Natural killer cell (primary cell): ENCODE results near the gene CFAP57. TPM values are rescaled to one million over a fixed set of nuclear protein-coding genes. Genes with fewer than 3 reads are reported as not detected.

Source experiments
- ATAC-seq, 3 donors: fragments of 150-1000 bp in 2 of 3; fragments of 200-7000 bp in 1 of 3; cut with Tn5 transposase; 1 replicate in 1 of 3; 2 replicates in 2 of 3; pipeline ENCODE4 v1.10.0; 2021; ENCODE audit warnings: mild to moderate bottlenecking in 2 of 3, moderate library complexity in 2 of 3
- DNase-seq, 2 donors: peaks; one replicate each; pipeline versions ENCODE4 v3.0.0 to v3.0.0-alpha.2; 2013 to 2021; ENCODE audit warnings: mixed read lengths in 1 of 2
- H3K27ac ChIP-seq: one replicate; pipeline ENCODE4 v1.5.1; 2013; ENCODE audit warnings: mild to moderate bottlenecking, low read length
- H3K27me3 ChIP-seq: one replicate; pipeline ENCODE4 v1.6.1; 2013; ENCODE audit warnings: low read length; ENCODE audit not compliant: control insufficient read depth, insufficient read depth
- H3K36me3 ChIP-seq: one replicate; pipeline ENCODE4 v1.6.1; 2013; ENCODE audit warnings: low read length; ENCODE audit not compliant: control insufficient read depth, insufficient read depth
- H3K4me1 ChIP-seq: one replicate; pipeline ENCODE4 v1.6.1; 2013; ENCODE audit warnings: low read length; ENCODE audit not compliant: control insufficient read depth, insufficient read depth
- H3K4me3 ChIP-seq: one replicate; pipeline ENCODE4 v1.5.1; 2013; ENCODE audit warnings: low read length
- H3K9me3 ChIP-seq: one replicate; pipeline ENCODE4 v1.6.1; 2013; ENCODE audit warnings: low read length; ENCODE audit not compliant: control insufficient read depth, insufficient read depth
- H3K27ac Mint-ChIP-seq, 2 donors: one replicate each; pipeline ENCODE4 v1.8.0; 2022; ENCODE audit warnings: mild to moderate bottlenecking in 2 of 2, mixed read lengths in 2 of 2, moderate library complexity in 1 of 2
- H3K27me3 Mint-ChIP-seq, 2 donors: one replicate each; pipeline ENCODE4 v1.8.0; 2022; ENCODE audit warnings: low read depth in 2 of 2, mixed read lengths in 2 of 2
- H3K36me3 Mint-ChIP-seq: one replicate; pipeline ENCODE4 v1.8.0; 2022; ENCODE audit warnings: mixed read lengths
- H3K4me1 Mint-ChIP-seq, 2 donors: one replicate each; pipeline ENCODE4 v1.8.0; 2022; ENCODE audit warnings: mixed read lengths in 2 of 2
- H3K4me3 Mint-ChIP-seq: one replicate; pipeline ENCODE4 v1.8.0; 2022; ENCODE audit warnings: mild to moderate bottlenecking, moderate library complexity, mixed read lengths
- H3K9me3 Mint-ChIP-seq, 2 donors: one replicate each; pipeline ENCODE4 v1.8.0; 2022; ENCODE audit warnings: mixed read lengths in 2 of 2
- WGBS: methylation state at CpG from one replicate; pipeline ENCODE4 v1.1.7; 2013; ENCODE audit warnings: missing lambda C conversion rate; ENCODE audit not compliant: insufficient coverage; 5-methylcytosine and 5-hydroxymethylcytosine counted together
- intact Hi-C: fragments of 100-400 bp; cut with micrococcal nuclease; formaldehyde crosslinking; loops from one replicate; pipeline ENCODE4 v1.14.2; 2022
- total RNA-seq, 4 donors: library from RNA; stranded (reverse); fragments of 120-200 nt in 1 of 4; gene quantifications; one replicate each; pipeline versions ENCODE4 v1.2.3 to v1.2.4, GENCODE V29; 2013 to 2022
- TF ChIP-seq, protein P1 (sequence below): fragments of 200-600 bp; IDR thresholded peaks from one replicate; pipeline ENCODE4 v1.8.0; 2022; ENCODE audit warnings: antibody characterized with exemption

Gene CFAP57
- total RNA-seq, 3 donors from 2014 or later (not counting 1 experiment from before 2014, with no cell fraction given), result 0.19 TPM; not detected in 2

DNA sequence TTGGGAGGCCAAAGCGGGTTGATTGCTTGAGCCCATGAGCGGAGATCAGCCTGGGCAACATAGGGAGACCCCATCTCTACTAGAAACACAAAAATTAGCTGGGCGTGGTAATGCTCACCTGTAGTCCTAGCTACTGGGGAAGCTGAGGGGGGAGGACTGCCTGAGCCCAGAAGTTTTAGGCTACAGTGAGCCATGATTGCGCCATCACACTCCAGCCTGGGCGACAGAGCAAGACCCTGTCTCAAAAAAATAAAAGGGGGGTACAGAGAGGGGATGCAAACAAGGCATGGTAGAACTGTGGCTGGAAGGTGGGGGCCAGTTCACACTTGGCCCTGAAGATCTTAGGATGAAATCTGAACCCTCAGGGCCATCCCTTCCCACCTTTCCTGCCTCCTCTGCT, 114.4 kb downstream of the CFAP57 start:
- Histone ChIP-seq H3K4me3 (no peak overlapping the region), H3K36me3 (no peaks in the 10 kb centered on the region), H3K9me3 (no peaks in the 10 kb centered on the region), H3K4me1 (no peaks in the 10 kb centered on the region), H3K27me3 (no peaks in the 10 kb centered on the region), H3K27ac (no peak overlapping the region)
- Mint-ChIP-seq H3K4me1 (peaks cover 0 to 5% of the 10 kb centered on the region in 2 donors), H3K27ac (no peak overlapping the region), H3K36me3 (no peaks in the 10 kb centered on the region), H3K27me3 (peaks cover 0 to 3% of the 10 kb centered on the region in 2 donors), H3K9me3 (no peaks in the 10 kb centered on the region), H3K4me3 (no peak overlapping the region)
- 95% methylated on average over 5 of the region's 5 CpGs for WGBS
- TF ChIP-seq, protein P1, sequence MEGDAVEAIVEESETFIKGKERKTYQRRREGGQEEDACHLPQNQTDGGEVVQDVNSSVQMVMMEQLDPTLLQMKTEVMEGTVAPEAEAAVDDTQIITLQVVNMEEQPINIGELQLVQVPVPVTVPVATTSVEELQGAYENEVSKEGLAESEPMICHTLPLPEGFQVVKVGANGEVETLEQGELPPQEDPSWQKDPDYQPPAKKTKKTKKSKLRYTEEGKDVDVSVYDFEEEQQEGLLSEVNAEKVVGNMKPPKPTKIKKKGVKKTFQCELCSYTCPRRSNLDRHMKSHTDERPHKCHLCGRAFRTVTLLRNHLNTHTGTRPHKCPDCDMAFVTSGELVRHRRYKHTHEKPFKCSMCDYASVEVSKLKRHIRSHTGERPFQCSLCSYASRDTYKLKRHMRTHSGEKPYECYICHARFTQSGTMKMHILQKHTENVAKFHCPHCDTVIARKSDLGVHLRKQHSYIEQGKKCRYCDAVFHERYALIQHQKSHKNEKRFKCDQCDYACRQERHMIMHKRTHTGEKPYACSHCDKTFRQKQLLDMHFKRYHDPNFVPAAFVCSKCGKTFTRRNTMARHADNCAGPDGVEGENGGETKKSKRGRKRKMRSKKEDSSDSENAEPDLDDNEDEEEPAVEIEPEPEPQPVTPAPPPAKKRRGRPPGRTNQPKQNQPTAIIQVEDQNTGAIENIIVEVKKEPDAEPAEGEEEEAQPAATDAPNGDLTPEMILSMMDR, result no peak
- ATAC-seq (no peak), DNase-seq (no peak)
- intact Hi-C loops, result no loop called here

DNA sequence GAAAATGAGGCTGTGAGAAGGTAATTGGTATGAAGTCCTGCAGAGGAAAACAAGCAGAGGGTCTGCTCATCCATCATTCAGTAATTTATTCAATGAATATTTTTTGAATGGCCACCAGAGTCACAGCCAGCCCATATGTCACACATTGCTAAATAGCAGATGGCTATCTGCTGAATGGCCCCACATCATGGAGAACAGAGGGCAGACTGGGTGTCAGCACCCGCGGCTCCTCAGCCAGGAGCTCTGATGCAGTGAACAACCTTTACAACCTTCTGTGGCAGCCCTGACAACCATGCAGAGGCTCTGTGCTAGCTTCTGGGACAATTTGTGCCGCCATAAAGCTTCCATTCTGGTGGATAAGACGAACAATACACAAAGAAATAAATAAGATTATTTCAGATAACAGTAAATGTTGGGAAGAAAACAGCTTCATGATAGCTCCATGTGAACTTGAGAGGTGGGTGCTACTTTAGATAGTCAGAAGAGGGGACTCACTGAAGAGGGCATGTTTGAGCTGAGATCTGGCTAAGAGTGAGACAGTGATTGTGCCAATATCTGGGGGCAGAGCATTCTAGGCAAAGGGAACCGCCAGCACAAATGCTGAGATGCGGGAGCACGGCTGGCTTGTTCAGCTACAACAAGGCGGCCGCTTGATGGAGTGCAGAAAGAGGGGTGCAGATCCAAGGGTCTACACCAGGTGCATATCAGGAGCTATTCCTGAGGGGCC, 116.1 kb downstream of the CFAP57 start:
- H3K4me1 ChIP-seq, result no peaks in the 10 kb centered on the region
- DNase-seq (no peak), ATAC-seq (no peak)
- Mint-ChIP-seq H3K4me3 (no peak overlapping the region), H3K27me3 (peaks cover 0 to 3% of the 10 kb centered on the region in 2 donors), H3K27ac (no peak overlapping the region), H3K4me1 (peaks cover 0 to 5% of the 10 kb centered on the region in 2 donors), H3K9me3 (no peaks in the 10 kb centered on the region), H3K36me3 (no peaks in the 10 kb centered on the region)
- no peaks in the 10 kb centered on the region for H3K36me3 ChIP-seq
- H3K4me3 ChIP-seq, result no peak overlapping the region
- TF ChIP-seq, protein P1, result no peak
- intact Hi-C loops, result no loop called here
- WGBS, result 92% methylated on average over 8 of the region's 9 CpGs
- no peaks in the 10 kb centered on the region for H3K9me3 ChIP-seq
- no peak overlapping the region for H3K27ac ChIP-seq
- H3K27me3 ChIP-seq, result no peaks in the 10 kb centered on the region

DNA sequence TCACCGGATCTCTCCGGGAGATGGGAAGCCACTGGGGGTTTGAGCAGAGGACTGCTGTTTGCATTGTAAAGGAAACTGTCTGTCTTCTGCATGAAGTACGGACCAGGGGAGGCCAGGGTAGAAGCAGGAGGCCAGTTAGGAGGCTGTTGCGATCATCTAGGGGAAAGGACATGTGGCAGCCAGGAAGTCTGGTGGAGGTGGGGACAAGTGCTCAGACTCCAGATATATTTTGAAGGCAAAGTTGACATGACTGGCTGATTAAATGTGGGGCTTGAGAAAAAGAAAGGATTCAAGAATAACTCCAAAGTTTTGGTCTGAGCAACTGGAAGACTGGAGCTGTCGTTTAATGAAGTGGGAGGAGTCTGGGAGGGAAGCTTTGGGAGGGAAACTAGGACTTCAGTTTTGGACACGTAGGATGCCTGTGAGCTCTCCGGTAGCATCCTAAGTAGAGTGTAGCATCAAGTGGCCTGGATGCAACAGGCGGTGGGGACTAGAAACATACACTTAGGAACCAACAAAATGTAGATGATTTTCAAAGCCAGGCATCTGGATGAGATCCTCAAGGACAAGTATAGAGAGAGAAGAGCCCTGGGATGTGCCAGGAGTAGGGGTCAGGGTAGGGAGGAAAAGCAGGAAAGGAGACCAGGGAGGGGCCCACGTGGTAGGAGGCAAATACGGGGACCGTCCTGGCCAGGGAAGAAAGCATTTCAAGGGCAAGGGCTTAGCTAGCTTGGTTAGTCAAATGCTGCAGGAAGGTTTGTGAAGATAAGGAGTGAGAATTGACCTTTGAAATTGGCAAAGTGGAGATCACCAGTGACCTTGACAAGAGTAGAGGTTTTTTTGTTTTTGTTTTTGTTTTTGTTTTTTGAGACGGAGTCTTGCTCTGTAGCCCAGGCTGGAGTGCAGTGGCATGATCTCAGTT, 116.9 kb downstream of the CFAP57 start:
- Histone ChIP-seq H3K4me3 (no peak overlapping the region), H3K36me3 (no peaks in the 10 kb centered on the region), H3K27ac (no peak overlapping the region), H3K9me3 (no peaks in the 10 kb centered on the region), H3K27me3 (no peaks in the 10 kb centered on the region), H3K4me1 (no peaks in the 10 kb centered on the region)
- TF ChIP-seq, protein P1, result no peak
- ATAC-seq, result no peak
- Mint-ChIP-seq H3K36me3 (no peaks in the 10 kb centered on the region), H3K9me3 (no peaks in the 10 kb centered on the region), H3K27me3 (peaks cover 0 to 3% of the 10 kb centered on the region in 2 donors), H3K27ac (no peak overlapping the region), H3K4me1 (peaks cover 0 to 5% of the 10 kb centered on the region in 2 donors), H3K4me3 (no peak overlapping the region)
- no peak for DNase-seq
- intact Hi-C loops, result no loop called here
- 90% methylated on average over 12 of the region's 12 CpGs for WGBS
